Neural cell (in vitro differentiated cells): Measurements from ENCODE around the gene PIAS4. TPM values are rescaled to one million over a fixed set of nuclear protein-coding genes. Genes with fewer than 3 reads are reported as not detected.

Experiments
- H2AFZ ChIP-seq: fragments of 200-600, 300-800 bp; sonication (generic), shearing (Covaris generic); 2 replicates; pipeline ENCODE4 v1.6.0; 2014; ENCODE audit warnings: low read depth, mild to moderate bottlenecking, antibody characterized with exemption, low read length, moderate library complexity
- H3F3A ChIP-seq: fragments of 200-600 bp; shearing (Covaris generic); 2 replicates; pipeline ENCODE4 v1.6.1; 2016; ENCODE audit warnings: mild to moderate bottlenecking, moderate library complexity, mixed read lengths, antibody characterized with exemption, low read length; ENCODE audit not compliant: insufficient read depth, poor library complexity, severe bottlenecking
- H3K27ac ChIP-seq: fragments of 200-600, 300-800 bp; sonication (generic), shearing (Covaris generic); 2 replicates; pipeline ENCODE4 v1.5.1; 2014; ENCODE audit warnings: mild to moderate bottlenecking, low read length, moderate library complexity
- H3K27me3 ChIP-seq: fragments of 300-800, 200-600 bp; sonication (generic), shearing (Covaris generic); 2 replicates; pipeline ENCODE4 v1.6.0; 2014; ENCODE audit warnings: mild to moderate bottlenecking, low read depth, low read length, moderate library complexity; ENCODE audit not compliant: insufficient read depth
- H3K36me3 ChIP-seq: fragments of 300-800, 200-600 bp; sonication (generic), shearing (Covaris generic); 2 replicates; pipeline ENCODE4 v1.5.1; 2014; ENCODE audit warnings: mild to moderate bottlenecking, antibody characterized with exemption, low read length, moderate library complexity; ENCODE audit not compliant: insufficient read depth
- H3K4me2 ChIP-seq: fragments of 300-800, 200-600 bp; sonication (generic), shearing (Covaris generic); 2 replicates; pipeline ENCODE4 v1.6.0; 2014; ENCODE audit warnings: mild to moderate bottlenecking, low read length
- H3K4me3 ChIP-seq: fragments of 300-800, 200-600 bp; sonication (generic), shearing (Covaris generic); 2 replicates; pipeline ENCODE4 v1.5.1; 2014; ENCODE audit warnings: mild to moderate bottlenecking, low read length, moderate library complexity
- H3K79me2 ChIP-seq: fragments of 200-600 bp; shearing (Covaris generic); replicated peaks from 2 replicates; pipeline ENCODE4 v1.6.0; 2014; ENCODE audit warnings: mild to moderate bottlenecking, low read length, moderate library complexity; ENCODE audit not compliant: insufficient read depth
- H3K9ac ChIP-seq: fragments of 300-800, 200-600 bp; sonication (generic), shearing (Covaris generic); 2 replicates; pipeline ENCODE4 v1.6.1; 2016; ENCODE audit warnings: mild to moderate bottlenecking, low read length, mixed read lengths
- H3K9me2 ChIP-seq: fragments of 200-600 bp; shearing (Covaris generic); 2 replicates; pipeline ENCODE4 v1.6.1; 2016; ENCODE audit warnings: mild to moderate bottlenecking, low read length, mixed read lengths; ENCODE audit not compliant: insufficient read depth
- H3K9me3 ChIP-seq: fragments of 200-600, 300-800 bp; sonication (generic), shearing (Covaris generic); 2 replicates; pipeline ENCODE4 v1.6.1; 2016; ENCODE audit warnings: mild to moderate bottlenecking, mixed run types, low read length, moderate library complexity, mixed read lengths
- H4K20me1 ChIP-seq: fragments of 200-600 bp; shearing (Covaris generic); 2 replicates; pipeline ENCODE4 v1.6.1; 2016; ENCODE audit warnings: mild to moderate bottlenecking, mixed run types; ENCODE audit not compliant: insufficient read depth
- EP300 ChIP-seq: fragments of 450-650 bp; conservative IDR thresholded peaks from 2 replicates; pipeline ENCODE4 v1.6.1; 2014; ENCODE audit warnings: antibody characterized with exemption, mild to moderate bottlenecking, moderate library complexity; ENCODE audit not compliant: poor library complexity, severe bottlenecking
- EZH2 ChIP-seq: fragments of 200-600, 300-800 bp; shearing (Covaris generic), sonication (generic); IDR thresholded peaks from 2 replicates; pipeline ENCODE4 v1.6.1; 2014; ENCODE audit warnings: antibody characterized with exemption, low read length, borderline replicate concordance, mild to moderate bottlenecking; ENCODE audit not compliant: insufficient read depth, poor library complexity, severe bottlenecking
- MXI1 ChIP-seq: fragments of 450-650 bp; conservative IDR thresholded peaks from 2 replicates; pipeline ENCODE4 v1.6.1; 2014; ENCODE audit warnings: antibody characterized with exemption, mild to moderate bottlenecking; ENCODE audit not compliant: poor library complexity, severe bottlenecking
- POLR2AphosphoS5 ChIP-seq: IDR thresholded peaks from 2 replicates; pipeline ENCODE4 v1.6.1; 2012
- RAD21 ChIP-seq: fragments of 450-650 bp; conservative IDR thresholded peaks from 2 replicates; pipeline ENCODE4 v1.6.1; 2014; ENCODE audit warnings: antibody characterized with exemption, mild to moderate bottlenecking, moderate library complexity
- SMC3 ChIP-seq: fragments of 450-650 bp; conservative IDR thresholded peaks from 2 replicates; pipeline ENCODE4 v1.6.1; 2014; ENCODE audit warnings: antibody characterized with exemption, mild to moderate bottlenecking, moderate library complexity; ENCODE audit not compliant: poor library complexity
- TAF1 ChIP-seq: IDR thresholded peaks from 2 replicates; pipeline ENCODE4 v1.6.1; 2012; ENCODE audit warnings: low read depth
- polyA plus RNA-seq: library from polyadenylated mRNA; depleted of rRNA; stranded (reverse); fragments of >200 nt; gene quantifications from 2 replicates; pipeline ENCODE4 v1.2.3, GENCODE V29; 2014
- TF ChIP-seq, protein P1 (sequence below): IDR thresholded peaks from 2 replicates; pipeline ENCODE4 v1.6.1; 2012; ENCODE audit warnings: borderline replicate concordance
- TF ChIP-seq, protein P2 (sequence below): fragments of 450-650 bp; IDR thresholded peaks from 2 replicates; pipeline ENCODE4 v1.5.1; 2014; ENCODE audit warnings: antibody characterized with exemption, mild to moderate bottlenecking, moderate library complexity; ENCODE audit not compliant: poor library complexity, severe bottlenecking

Gene PIAS4
- polyA plus RNA-seq, 1 donor from 2014 or later: 22.3 TPM

DNA sequence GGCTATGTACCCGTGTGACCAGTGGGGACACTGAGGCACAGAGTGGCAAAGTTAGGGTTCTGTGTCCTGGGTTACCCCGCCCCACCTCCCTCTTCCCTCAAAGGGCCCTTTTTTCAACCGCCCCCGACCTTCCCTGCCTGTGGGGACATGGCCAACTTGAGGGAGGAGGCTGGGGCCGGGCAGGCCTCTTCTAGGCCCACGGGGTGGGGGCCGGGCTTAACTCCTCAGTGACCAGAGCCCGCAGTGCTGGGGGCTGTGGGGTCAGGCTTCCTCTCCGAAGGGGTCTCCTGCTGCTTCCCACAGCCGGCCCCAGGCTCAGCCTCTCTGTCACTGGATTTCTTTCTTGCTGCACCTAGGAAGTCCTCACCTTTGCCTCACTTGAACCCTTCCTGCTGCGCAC is 23.9 kb downstream of the PIAS4 start:
- Histone ChIP-seq H3K9me3 (no peaks in the 10 kb centered on the region), H3K27me3 (no peaks in the 10 kb centered on the region), H3K36me3 (no peaks in the 10 kb centered on the region), H4K20me1 (no peaks in the 10 kb centered on the region), H3K9me2 (no peaks in the 10 kb centered on the region), H3K4me2 (no peak overlapping the region), H2AFZ (no peak overlapping the region), H3K4me3 (no peak overlapping the region), H3K79me2 (no peaks in the 10 kb centered on the region), H3K27ac (no peak overlapping the region), H3F3A (no peaks in the 10 kb centered on the region), H3K9ac (no peak overlapping the region)
- TF ChIP-seq, protein P1, sequence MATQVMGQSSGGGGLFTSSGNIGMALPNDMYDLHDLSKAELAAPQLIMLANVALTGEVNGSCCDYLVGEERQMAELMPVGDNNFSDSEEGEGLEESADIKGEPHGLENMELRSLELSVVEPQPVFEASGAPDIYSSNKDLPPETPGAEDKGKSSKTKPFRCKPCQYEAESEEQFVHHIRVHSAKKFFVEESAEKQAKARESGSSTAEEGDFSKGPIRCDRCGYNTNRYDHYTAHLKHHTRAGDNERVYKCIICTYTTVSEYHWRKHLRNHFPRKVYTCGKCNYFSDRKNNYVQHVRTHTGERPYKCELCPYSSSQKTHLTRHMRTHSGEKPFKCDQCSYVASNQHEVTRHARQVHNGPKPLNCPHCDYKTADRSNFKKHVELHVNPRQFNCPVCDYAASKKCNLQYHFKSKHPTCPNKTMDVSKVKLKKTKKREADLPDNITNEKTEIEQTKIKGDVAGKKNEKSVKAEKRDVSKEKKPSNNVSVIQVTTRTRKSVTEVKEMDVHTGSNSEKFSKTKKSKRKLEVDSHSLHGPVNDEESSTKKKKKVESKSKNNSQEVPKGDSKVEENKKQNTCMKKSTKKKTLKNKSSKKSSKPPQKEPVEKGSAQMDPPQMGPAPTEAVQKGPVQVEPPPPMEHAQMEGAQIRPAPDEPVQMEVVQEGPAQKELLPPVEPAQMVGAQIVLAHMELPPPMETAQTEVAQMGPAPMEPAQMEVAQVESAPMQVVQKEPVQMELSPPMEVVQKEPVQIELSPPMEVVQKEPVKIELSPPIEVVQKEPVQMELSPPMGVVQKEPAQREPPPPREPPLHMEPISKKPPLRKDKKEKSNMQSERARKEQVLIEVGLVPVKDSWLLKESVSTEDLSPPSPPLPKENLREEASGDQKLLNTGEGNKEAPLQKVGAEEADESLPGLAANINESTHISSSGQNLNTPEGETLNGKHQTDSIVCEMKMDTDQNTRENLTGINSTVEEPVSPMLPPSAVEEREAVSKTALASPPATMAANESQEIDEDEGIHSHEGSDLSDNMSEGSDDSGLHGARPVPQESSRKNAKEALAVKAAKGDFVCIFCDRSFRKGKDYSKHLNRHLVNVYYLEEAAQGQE: no peak
- no peak for TF ChIP-seq MXI1
- TF ChIP-seq TAF1: no peak
- no peak for TF ChIP-seq EP300
- no peak for TF ChIP-seq RAD21
- TF ChIP-seq, protein P2, sequence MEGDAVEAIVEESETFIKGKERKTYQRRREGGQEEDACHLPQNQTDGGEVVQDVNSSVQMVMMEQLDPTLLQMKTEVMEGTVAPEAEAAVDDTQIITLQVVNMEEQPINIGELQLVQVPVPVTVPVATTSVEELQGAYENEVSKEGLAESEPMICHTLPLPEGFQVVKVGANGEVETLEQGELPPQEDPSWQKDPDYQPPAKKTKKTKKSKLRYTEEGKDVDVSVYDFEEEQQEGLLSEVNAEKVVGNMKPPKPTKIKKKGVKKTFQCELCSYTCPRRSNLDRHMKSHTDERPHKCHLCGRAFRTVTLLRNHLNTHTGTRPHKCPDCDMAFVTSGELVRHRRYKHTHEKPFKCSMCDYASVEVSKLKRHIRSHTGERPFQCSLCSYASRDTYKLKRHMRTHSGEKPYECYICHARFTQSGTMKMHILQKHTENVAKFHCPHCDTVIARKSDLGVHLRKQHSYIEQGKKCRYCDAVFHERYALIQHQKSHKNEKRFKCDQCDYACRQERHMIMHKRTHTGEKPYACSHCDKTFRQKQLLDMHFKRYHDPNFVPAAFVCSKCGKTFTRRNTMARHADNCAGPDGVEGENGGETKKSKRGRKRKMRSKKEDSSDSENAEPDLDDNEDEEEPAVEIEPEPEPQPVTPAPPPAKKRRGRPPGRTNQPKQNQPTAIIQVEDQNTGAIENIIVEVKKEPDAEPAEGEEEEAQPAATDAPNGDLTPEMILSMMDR: no peak
- TF ChIP-seq EZH2: no peak
- no peak for TF ChIP-seq SMC3
- no peak for TF ChIP-seq POLR2AphosphoS5

DNA sequence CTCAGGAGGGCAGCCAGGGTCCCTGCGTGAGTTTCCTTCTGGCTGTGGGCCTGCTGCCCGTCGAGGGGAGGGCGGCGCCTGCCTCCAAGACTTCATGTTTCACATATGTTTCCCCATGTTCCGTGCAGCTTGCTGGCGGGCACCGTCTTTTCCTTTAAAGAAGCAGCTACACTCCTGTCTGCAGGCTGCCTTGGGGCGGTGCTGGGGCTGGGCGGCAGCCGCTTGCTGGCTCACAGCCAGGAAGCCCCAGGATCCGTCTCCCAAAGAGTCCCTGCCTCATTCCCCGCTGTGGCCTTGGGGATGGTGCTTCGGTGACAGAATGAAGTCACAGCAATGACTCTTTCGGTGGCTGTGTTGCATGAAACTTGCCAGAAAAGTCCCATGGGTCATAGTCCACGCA is 24.9 kb downstream of the PIAS4 start:
- Histone ChIP-seq H3K27ac (no peak overlapping the region), H3K36me3 (no peaks in the 10 kb centered on the region)

More for the DNA sequence above, 24.9 kb downstream of the PIAS4 start:
- Histone ChIP-seq H2AFZ (no peak overlapping the region), H3K79me2 (no peaks in the 10 kb centered on the region), H3K27me3 (no peaks in the 10 kb centered on the region), H4K20me1 (no peaks in the 10 kb centered on the region), H3K9me3 (no peaks in the 10 kb centered on the region), H3K4me2 (no peak overlapping the region), H3F3A (no peaks in the 10 kb centered on the region), H3K9me2 (no peaks in the 10 kb centered on the region), H3K4me3 (no peak overlapping the region), H3K9ac (no peak overlapping the region)
- TF ChIP-seq MXI1: no peak
- TF ChIP-seq EZH2: no peak
- TF ChIP-seq POLR2AphosphoS5: no peak
- TF ChIP-seq, protein P2: no peak
- TF ChIP-seq RAD21: no peak
- TF ChIP-seq SMC3: no peak
- TF ChIP-seq TAF1: no peak
- no peak for TF ChIP-seq EP300
